Fibroblast of pulmonary artery (primary cell): ENCODE data around the gene BTG1.
"Not testable (repeated sequence)": the region's sequence is repeated elsewhere in the genome, so short reads cannot be mapped to it uniquely, and the experiment has no call there.

Experiments used
- DNase-seq: peaks from one replicate; pipeline ENCODE4 v3.0.0-alpha.2; 2010; ENCODE audit warnings: low read depth
- H3K4me3 ChIP-seq: replicated peaks from 2 replicates; pipeline ENCODE4 v1.5.1; 2011; ENCODE audit warnings: low read depth, mild to moderate bottlenecking, control low read depth, low read length, moderate library complexity
- TF ChIP-seq, protein P1 (sequence below): IDR thresholded peaks from 2 replicates; pipeline ENCODE4 v1.5.1; 2011; ENCODE audit warnings: mild to moderate bottlenecking, control low read depth, low read length, inconsistent platforms; ENCODE audit errors: missing control alignments

BTG1 gene

GRCh38 chr12:92105676-92106075 lies 40.0 kb downstream of the BTG1 start:
- no peak for DNase-seq
- H3K4me3 ChIP-seq, result no peak overlapping the region
- TF ChIP-seq, protein P1, sequence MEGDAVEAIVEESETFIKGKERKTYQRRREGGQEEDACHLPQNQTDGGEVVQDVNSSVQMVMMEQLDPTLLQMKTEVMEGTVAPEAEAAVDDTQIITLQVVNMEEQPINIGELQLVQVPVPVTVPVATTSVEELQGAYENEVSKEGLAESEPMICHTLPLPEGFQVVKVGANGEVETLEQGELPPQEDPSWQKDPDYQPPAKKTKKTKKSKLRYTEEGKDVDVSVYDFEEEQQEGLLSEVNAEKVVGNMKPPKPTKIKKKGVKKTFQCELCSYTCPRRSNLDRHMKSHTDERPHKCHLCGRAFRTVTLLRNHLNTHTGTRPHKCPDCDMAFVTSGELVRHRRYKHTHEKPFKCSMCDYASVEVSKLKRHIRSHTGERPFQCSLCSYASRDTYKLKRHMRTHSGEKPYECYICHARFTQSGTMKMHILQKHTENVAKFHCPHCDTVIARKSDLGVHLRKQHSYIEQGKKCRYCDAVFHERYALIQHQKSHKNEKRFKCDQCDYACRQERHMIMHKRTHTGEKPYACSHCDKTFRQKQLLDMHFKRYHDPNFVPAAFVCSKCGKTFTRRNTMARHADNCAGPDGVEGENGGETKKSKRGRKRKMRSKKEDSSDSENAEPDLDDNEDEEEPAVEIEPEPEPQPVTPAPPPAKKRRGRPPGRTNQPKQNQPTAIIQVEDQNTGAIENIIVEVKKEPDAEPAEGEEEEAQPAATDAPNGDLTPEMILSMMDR, result no peak

- TF ChIP-seq, protein P1, result no peak
- DNase-seq, result no peak
- no peak overlapping the region for H3K4me3 ChIP-seq
Observed at GRCh38 chr12:92105110-92105509, 40.5 kb downstream of the BTG1 start.

DNA sequence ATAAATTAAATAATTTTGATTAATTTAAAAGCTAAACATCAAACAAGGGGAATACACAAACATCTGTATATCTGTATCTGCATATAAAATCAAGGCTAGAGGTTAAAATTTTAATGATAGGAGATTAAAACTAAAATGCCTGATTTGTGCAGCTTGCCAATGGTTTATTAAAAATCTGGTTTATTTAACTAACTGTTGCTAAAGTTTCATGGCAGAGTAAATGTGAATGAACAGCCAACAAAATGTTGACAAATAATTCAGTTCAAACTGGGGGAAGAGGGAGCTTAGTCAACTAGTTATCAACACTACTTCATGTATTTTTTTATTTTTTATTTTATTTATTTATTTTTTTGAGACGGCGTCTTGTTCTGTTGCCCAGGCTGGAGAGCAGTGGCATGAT lies 43.0 kb downstream of the BTG1 start:
- DNase-seq, result no peak
- H3K4me3 ChIP-seq, result no peak overlapping the region
- TF ChIP-seq, protein P1, result no peak

DNA sequence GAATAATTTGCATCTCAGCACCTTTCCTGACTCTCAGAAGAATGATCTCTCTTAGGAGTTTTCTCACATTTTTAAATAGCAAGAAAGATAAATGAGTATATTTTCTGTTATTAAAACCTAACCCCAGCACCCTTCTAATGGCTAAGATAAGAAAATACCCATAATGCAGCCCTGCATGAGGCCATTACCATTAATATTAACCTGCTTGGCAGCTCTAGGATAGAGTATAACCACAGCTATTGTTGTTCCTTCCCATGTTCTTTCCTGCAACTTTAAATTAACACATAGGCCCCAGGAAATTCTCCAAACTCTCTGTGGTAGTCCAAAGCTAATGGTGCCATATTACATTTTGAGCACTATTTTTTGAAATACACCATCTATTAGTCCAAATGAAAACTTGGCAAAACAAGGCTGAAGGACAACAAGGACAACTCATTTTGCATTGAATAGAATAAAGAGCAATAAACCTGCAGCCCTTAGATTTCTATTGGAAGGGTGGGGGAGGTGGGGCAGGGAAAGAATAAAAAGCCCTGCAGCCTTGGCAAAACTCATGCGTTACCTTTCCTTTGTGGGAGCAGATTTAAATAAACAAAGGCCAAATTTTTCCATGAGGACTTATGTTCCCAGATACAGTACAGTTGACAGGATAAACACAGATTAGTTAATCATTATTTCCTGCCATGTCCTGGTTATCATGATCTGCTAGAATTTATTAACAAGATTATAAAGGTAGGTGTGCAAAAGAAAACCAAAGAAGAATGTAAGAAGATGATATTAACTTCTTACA lies 46.9 kb downstream of the BTG1 start:
- no peak overlapping the region for H3K4me3 ChIP-seq
- TF ChIP-seq, protein P1, result no peak
- no peak for DNase-seq

DNA sequence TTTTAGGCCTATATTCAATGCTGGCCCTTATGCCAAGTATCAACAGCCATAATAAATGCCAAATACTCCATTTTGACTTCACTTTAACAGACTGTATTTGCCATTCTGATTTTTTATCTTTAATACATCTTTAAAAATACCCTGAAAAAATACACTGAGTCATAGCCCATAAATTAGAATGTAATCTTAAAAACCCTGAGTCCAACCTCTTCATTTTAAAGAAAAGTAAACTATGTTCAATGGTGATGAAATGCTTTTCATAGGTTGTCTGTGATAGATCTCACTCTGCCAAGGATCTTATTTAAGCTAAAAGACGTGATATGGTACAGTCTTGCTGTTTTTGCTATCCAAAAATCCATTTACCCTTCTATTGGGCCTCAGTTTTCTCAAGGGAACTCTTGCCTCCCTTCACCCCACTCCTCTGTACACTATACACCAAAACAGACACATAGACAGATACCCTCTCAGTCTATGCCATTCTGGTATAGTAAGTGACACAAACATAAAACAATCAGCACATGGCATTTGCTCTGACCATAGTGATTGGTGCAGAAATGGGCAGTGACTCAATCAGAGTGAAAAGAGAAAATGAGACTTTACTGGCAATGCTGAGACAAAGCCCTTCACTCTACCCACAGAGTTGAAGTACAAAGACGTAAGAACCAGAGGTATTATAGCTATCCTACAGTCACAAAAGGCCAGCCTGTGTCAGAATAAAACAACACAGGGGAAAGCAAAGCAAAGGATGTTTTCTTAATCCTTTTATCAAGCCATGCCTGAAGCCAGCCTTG lies 49.1 kb downstream of the BTG1 start:
- H3K4me3 ChIP-seq, result no peak overlapping the region
- DNase-seq, result no peak
- TF ChIP-seq, protein P1, result no peak

- DNase-seq, result peak; percentile 35
- TF ChIP-seq, protein P1, result peak; percentile 19
Observed at GRCh38 chr12:92094751-92095161, 50.9 kb downstream of the BTG1 start.

DNA sequence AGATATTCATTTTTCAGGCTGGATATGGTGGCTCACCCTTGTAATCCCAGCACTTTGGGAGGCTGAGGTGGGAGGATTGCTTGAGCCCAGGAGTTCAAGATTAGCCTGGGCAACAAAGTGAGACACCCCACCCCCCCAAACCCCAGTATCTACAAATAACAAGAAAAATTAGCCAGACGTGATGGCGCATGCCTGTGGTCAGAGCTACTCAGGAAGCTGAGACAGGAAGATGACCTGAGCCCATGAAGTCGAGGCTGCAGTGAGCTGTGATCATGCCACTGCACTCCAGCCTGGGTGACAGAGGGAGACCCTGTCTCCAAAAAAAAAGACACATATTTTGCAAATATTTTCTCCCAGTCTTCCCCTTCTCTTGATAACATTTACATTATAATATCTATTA lies 51.3 kb downstream of the BTG1 start:
- DNase-seq, result peak; percentile 35
- not testable (repeated sequence) for H3K4me3 ChIP-seq

More at GRCh38 chr12:92094751-92095161, 50.9 kb downstream of the BTG1 start:
- no peak overlapping the region for H3K4me3 ChIP-seq
